ENCODE measurements around the gene RHOC.
A peak's percentile ranks its signal among the peaks of the same experiment; 100 is the strongest.

Gene RHOC

GRCh38 chr1:112675728-112676381, 31.1 kb downstream of the RHOC start:
- no peak for DNase-seq

- peak in 4 of 5 donors; percentile 9 to 38 (median 25) for DNase-seq
Observed at GRCh38 chr1:112674986-112675727, 31.8 kb downstream of the RHOC start.

- peak; percentile 33 to 69 (median 43) for DNase-seq
Observed at GRCh38 chr1:112674440-112674985, 32.4 kb downstream of the RHOC start, which contains the start of gene MOV10. TSS of gene MOV10 (plus strand) at chr1:112674659. CDS start at chr1:112674913, 254 bp downstream.

GRCh38 chr1:112673592-112674439, 33.1 kb downstream of the RHOC start:
- DNase-seq, result peak in 1 of 5 donors; percentile 9

GRCh38 chr1:112672842-112673241, 34.1 kb downstream of the RHOC start:
- no peak for DNase-seq

GRCh38 chr1:112672009-112672408, 34.9 kb downstream of the RHOC start:
- DNase-seq, result no peak

GRCh38 chr1:112666946-112667345, 40.0 kb downstream of the RHOC start:
- peak in 1 of 5 donors; percentile 12 for DNase-seq

GRCh38 chr1:112665857-112666256, 41.1 kb downstream of the RHOC start:
- no peak for DNase-seq

GRCh38 chr1:112651205-112651604, 55.7 kb downstream of the RHOC start:
- no peak for DNase-seq

Measured in T-helper 1 cell (primary cell).